Activated T-cell treated with anti-CD3 and anti-CD28 coated beads for 24 hours (primary cell): ENCODE measurements around the gene CCDC157.
A peak's percentile ranks its signal among the peaks of the same experiment; 100 is the strongest.

Source experiments
- DNase-seq: peaks from one replicate; pipeline ENCODE4 v3.0.0-alpha.2; 2020; ENCODE audit warnings: low read depth

CCDC157 gene

DNA sequence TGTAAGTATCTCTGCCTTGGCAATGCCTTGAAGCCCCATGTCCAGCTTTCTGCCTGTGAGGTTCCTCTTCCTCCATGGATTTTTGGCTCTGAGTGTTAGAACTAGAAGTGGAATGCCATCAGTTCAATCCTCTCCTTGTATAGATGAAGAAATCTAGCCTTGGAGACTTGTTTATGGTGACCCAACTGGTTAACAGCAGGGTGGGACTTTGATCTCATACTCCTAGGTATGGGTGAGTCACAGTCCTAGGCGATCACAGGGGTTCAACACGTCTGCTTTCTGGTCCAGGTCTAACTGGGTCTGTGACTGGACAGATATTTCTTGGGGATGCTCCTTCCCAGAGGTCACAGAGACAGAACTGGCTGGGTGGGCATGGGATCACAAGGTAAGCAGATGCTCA lies 59.6 kb downstream of the CCDC157 start:
- no peak for DNase-seq

DNA sequence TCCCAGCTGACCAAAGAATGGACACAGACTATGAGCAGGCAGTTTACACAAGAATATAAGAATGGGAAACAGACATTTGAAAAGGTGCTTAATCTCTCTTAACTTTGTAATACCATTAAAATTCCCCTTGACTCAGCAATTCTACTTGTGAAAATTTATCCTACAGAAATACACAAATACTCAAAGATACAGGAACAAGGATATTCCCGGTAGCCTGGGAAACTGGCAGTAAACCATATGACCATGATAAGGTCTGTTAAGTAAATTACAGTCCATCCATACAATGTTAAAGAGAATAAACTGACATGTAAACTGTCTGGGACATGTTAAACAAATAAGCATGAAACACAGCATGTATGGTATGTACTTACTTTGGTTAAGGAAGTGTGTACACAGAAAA lies 60.0 kb downstream of the CCDC157 start:
- no peak for DNase-seq

DNA sequence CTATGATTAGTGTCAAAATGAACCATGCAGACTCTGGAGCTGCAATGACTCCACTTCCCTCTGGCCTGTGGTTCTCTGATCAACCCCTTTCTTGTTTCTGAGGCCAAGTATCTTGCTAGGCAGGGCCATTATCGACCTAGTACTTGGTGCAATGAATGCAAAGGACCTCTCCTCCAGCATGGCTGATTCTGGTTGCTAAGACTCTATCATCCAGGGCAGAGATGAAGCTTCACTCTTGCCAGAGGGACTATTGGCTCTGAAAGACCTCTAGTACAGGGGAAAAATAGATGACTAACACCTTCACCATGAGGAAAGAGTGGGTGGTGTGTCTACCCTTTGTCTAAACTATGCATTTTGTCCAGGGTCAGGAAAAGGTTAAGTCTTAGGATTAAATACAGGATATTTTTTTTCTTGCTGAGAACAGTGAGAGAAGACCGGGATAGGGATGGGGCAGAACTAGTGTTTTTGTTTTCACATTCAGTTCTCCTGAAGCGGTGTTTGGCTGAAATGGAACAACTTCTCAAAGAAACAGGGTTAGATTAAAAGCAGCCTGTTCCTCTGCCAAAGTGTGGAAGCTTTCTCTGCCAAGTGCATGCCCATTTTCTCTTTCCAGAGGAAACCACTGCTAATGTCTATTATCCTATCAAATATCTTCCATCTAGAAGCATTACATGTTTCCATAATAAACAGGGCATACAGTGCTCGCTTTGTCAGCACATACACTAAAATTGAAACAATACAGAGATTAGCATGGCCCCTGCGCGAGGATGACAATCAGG lies 63.7 kb downstream of the CCDC157 start:
- DNase-seq = no peak

DNA sequence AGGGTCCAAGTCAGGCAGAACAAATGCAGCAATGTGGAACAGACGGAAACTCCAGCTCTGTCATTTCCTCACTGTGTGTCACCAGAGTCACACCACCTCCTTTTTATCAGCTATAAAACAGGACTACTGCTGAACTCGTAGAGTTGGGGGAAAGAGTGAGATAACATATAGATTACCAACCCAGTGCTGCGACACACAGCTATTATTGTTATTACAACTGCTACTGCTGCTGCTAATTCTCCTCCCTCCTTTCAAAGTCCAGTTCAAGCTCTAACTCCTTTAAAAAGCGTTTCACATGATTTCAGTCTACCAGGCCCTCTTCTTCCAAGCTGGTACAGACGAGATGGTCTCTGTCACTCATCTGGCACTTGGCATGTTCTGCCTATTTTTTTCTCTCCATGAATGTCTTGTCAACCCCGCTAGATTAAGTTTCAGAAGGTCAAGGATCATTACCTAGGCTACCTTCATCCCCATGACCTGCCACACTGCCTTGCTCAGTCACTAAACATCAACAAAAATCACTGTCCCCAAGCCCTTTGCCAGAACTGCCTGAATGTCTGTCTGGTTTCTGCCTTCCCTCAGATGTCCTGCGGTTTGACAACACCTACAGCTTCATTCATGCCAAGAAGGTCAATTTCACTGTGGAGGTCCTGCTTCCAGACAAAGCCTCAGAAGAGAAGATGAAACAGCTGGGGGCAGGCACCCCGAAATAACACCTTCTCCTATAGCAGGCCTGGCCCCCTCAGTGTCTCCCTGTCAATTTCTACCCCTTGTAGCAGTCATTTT lies 65.1 kb downstream of the CCDC157 start:
- DNase-seq = no peak

DNA sequence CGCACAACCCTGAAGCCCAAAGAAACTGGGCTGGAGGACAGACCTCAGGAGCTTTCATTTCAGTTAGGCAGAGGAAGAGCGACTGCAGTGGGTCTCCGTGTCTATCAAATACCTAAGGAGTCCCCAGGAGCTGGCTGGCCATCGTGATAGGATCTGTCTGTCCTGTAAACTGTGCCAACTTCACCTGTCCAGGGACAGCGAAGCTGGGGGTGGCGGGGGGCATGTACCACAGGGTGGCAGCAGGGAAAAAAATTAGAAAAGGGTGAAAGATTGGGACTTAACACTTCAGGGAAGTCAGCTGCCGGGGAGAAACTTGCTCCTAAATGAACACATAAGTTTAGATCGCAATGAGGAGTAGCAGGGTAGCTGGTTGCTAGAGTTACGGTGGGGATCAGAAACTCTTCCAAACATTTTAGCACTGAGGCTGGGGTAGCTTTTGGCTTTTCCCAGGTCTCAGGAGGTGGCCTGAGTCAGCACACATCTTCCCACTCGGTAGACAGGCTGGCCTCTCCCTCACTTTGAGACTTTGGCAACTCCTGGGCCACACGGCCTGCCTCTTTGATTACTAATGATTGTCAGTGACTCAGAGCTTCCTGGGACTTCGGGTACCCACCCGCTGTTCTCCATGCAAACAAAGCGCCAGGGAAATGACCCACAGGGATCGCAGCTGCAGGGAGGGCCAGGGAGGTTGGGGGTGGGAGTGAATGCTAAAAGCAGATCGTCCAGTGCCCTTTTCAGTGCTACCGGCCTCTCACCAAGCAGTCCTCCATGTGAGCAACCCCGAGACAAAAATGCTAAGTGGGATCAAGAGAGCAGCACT lies 65.9 kb downstream of the CCDC157 start:
- DNase-seq = no peak

DNA sequence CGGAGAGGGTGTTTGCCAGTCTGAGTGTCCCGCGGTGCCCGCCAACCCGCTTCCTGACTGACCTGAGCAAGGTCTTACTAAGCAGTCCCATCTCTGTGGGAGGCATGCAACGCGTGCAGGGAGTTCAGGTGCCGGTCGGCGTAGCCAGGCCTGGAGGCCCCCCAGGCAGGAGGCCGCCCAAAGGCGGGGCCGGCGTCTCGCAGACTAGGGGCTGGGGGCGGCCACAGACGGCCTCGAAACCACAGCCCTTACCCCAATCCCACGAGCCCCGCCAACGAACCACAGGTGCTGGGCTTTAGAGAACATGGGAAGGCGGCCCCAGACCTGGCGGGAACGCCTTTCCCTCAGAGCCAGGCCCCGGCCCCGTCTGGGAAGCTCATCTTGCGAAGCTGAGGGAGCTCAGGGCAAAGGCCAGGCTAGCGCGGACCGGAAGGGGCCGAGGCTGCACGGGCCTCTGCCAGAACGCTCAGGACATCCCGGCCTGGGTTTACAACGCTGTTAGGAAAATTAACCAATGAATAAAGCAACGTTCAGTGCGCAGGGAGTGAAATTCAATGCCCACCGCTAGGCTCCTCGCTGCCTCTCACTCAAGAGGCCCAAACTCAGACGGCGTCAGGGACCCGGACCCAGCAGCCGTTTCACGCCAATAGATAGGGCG lies 66.6 kb downstream of the CCDC157 start:
- DNase-seq = peak; percentile 54

DNA sequence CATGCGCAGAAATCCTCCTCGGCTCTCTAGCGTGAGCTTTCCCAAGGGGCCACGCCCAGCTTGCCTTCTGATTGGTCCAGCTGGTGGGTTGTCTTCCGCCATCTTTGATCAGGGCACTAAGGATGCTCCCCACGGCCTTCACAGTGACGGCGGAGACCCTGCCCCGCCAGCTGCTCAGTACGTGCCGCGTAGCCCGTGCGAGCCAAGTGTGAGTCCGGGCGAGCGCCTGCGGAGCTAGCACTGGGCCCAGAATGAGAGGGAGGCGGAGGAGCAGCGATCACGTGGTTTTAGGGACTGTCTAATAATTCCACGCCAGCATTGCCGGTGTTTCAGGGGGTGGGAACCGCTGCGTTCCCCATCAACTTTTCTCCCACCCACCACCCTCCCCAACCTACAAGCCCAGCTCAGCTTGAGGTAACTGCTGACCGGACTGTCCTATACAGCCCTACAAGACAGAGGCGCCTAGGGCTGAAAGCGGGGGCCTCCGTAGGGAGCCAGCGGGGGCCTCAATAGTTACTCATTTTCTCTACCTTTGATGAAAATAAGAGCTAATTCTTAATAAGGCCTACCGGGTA lies 67.2 kb downstream of the CCDC157 start:
- DNase-seq = peak; percentile 98

DNA sequence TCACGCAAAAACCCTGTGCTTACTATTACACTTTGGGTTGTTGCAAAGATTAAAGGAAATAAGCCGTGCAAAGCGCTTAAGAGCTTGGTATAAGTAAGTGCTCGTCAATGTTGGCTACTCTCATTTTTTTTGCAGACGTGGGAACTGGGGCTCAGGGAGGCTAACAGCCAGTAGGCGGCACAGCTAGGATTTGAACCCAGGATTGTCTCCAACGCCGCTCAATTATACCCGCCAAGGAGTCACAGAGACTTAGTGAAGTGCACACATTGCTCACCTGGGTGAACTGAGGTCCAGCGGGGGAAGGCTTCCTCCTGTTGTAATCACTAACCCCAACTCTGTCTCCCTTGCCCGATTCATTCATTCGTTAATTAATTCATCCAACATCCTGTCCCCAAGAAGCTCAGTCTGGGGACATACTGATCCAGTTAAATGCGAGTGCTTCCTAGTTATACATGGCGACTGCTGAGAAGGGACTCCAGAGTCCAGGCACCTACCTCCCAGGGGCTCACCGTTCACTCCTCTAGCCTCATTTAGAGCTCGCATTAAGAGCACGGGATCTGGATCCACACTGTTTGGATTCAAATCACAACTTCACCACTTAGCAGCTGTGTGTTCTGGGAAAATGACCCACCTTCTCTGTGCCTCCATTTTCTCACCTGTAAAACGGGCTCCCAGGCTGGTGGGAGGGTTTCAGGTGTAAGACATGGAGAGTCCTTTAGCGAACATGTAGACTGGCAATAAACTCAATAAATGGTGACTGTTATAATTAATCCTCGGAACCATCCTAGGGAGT lies 67.9 kb downstream of the CCDC157 start:
- DNase-seq = no peak

DNA sequence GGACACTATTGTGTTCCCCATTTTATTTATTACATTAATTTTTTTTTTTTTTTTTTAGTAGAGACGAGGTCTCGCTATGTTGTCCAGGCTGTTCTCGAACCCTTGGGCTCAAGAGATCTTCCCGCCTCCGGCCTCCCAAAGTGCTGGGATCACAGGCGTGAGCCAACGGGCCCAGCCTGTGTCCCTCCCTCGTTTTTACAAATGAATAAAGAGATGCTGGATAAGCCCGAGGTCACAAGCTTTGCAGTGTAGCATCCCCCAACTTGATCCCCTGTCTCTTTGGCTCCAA lies 68.5 kb downstream of the CCDC157 start:
- no peak for DNase-seq

DNA sequence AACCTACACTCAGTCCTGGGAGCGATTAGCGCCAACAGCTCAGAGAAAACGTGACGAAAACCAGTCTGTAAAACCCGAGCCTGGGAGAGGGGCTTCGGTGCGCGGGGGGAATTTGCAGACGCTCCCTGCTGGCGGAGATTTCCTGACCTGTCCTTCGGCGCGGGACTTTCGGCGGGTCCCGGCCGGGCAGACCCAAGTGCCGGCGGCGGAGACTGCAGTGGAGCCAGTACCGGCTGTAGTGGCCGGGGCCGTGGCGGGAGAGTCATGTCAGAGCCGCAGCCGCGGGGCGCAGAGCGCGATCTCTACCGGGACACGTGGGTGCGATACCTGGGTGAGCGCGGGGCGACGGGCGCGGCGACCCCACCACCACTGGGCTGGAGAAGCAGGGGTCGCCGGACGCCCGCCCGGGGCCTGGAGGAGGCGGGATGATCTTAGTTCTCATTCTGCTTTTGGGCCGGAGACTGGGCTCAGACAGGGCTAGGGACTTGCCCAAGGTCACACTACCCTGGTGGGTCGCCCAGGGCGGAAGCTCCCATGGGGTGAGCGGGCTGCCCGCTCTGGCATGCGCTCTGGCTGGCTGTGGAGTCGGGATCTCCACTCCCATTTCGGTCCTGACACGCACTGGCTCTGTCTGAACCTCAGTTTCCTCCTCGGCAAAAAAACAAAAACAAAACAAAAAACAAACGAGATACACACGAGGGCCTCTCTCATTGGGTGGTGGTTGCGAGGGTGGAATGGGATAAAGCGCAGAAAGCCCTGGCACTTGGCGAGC lies 69.0 kb downstream of the CCDC157 start, which contains the start of gene MTFP1:
Gene MTFP1, plus strand, starts transcription at position 153 of the 772 bp plus-strand sequence. Its CDS starts 112 bp downstream, at position 265.
- DNase-seq = peak; percentile 46
